ENCODE results near the gene ADGRG2.

- no peak for TF ChIP-seq CTCF (IDR thresholded peaks at IDR 0.05)
- TF ChIP-seq EZH2 (IDR thresholded peaks at IDR 0.05; ENCODE audit: borderline replicate concordance, insufficient read depth, low read depth, low read length, poor library complexity, severe bottlenecking): no peak
Measured at GRCh38 chrX:18971506-18971905, 150.8 kb downstream of the ADGRG2 start.

Measured in B cell (primary cell).